Upper lobe of right lung (tissue), 1 donor: Measurements from ENCODE around the gene EVA1A. TPM values are rescaled to one million over a fixed set of nuclear protein-coding genes. Genes with fewer than 3 reads are reported as not detected.

Experiments
- ATAC-seq: fragments of 200-7000 bp; cut with Tn5 transposase; one replicate; pipeline ENCODE4 v1.9.1; 2020; ENCODE audit warnings: mild to moderate bottlenecking, moderate library complexity
- DNase-seq: peaks from one replicate; pipeline ENCODE4 v3.0.0-alpha.2; 2020
- H3K27ac ChIP-seq: fragments of 200-600 bp; one replicate; pipeline ENCODE4 v1.8.0; 2022
- H3K27me3 ChIP-seq: fragments of 200-600 bp; one replicate; pipeline ENCODE4 v1.8.0; 2022; ENCODE audit warnings: mild to moderate bottlenecking
- H3K36me3 ChIP-seq: fragments of 200-600 bp; one replicate; pipeline ENCODE4 v1.8.0; 2022
- H3K4me1 ChIP-seq: fragments of 200-600 bp; one replicate; pipeline ENCODE4 v1.8.0; 2022
- H3K4me3 ChIP-seq: fragments of 200-600 bp; one replicate; pipeline ENCODE4 v1.8.0; 2022; ENCODE audit warnings: mild to moderate bottlenecking
- H3K9me3 ChIP-seq: fragments of 200-600 bp; one replicate; pipeline ENCODE4 v1.8.0; 2022
- CTCF ChIP-seq: fragments of 200-600 bp; IDR thresholded peaks from one replicate; pipeline ENCODE4 v1.8.0; 2022; ENCODE audit warnings: antibody characterized with exemption
- intact Hi-C: fragments of 100-400 bp; cut with DNase I; formaldehyde crosslinking; loops from one replicate; pipeline ENCODE4 v1.11.0; 2022
- total RNA-seq: library from RNA; stranded (reverse); fragmentation: NEBNext Ultra II Directional; extraction: Animal tissue kit (Norgen Biotek cat#: 25700); gene quantifications from one replicate; pipeline ENCODE4 v1.2.1, GENCODE V29; 2021
- donor health status: DM: no; HTN: yes; CAD: no; lungs with severe emphysema.

The EVA1A gene
- total RNA-seq, 1 donor from 2014 or later: 41.9 TPM

DNA sequence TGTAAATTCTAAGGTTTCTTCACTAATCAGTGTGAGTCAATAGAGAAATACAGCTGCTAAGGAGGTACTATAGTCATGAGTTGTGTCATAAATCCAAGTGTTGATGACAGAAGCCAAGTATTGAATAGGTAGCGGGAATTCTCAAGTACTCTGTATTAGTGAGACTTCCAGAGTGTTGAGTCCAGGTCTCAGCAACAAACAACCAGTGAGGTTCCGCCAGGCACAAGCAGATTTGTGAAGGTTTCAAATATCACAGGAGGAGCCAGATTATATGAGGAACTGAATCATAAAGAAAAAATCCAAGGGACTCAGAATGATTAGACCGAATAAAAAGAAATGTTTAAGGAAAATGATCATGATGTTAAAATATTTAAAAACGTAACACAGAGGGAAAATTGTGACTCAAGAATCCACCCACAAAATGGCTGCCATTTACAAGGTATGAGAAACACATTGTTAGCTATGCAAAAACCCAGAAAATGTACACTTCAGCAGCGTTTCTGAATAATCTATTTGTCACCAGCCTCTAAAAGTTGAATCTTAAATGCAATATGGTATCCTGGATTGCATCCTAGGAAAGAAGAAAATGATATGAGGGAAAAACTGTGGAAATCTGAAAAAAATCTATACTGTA, 27.3 kb upstream of the EVA1A start:
- no peak for TF ChIP-seq CTCF
- Histone ChIP-seq H3K36me3 (no peaks in the 10 kb centered on the region), H3K4me1 (no peaks in the 10 kb centered on the region), H3K27me3 (no peaks in the 10 kb centered on the region), H3K9me3 (no peaks in the 10 kb centered on the region), H3K4me3 (no peak overlapping the region), H3K27ac (no peak overlapping the region)
- intact Hi-C loops: no loop called here
- ATAC-seq (peak; percentile 38), DNase-seq (no peak)

GRCh38 chr2:75586971-75587370, 26.2 kb upstream of the EVA1A start:
- no peak for DNase-seq
- ATAC-seq: no peak
- no peak for TF ChIP-seq CTCF
- Histone ChIP-seq H3K27me3 (no peaks in the 10 kb centered on the region), H3K27ac (no peak overlapping the region), H3K4me1 (no peaks in the 10 kb centered on the region), H3K36me3 (no peaks in the 10 kb centered on the region), H3K4me3 (no peak overlapping the region), H3K9me3 (no peaks in the 10 kb centered on the region)
- intact Hi-C loops: no loop called here

DNA sequence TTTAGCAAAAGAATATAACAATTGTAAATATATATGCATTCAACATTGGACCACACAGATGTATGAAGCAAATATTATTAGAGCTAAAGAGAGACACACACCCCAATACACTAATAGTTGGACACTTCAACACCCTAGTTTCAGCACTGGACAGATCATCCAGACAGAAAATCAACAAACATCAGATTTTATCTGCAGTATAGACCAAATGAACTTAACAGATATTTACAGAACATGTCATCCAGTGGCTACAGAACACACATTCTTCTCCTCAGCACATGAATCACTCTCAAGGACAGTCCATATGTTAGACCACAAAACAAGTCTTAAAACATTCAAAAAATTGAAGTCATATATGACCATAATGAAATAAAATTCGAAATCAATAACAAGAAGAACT, 22.1 kb upstream of the EVA1A start:
- H3K4me1 ChIP-seq: no peaks in the 10 kb centered on the region
- no peak for ATAC-seq
- no peak overlapping the region for H3K27ac ChIP-seq
- no peaks in the 10 kb centered on the region for H3K9me3 ChIP-seq
- H3K27me3 ChIP-seq: no peaks in the 10 kb centered on the region
- no peak for TF ChIP-seq CTCF
- H3K36me3 ChIP-seq: no peaks in the 10 kb centered on the region
- no peak for DNase-seq
- intact Hi-C loops: no loop called here
- no peak overlapping the region for H3K4me3 ChIP-seq

GRCh38 chr2:75580606-75581005, 19.9 kb upstream of the EVA1A start:
- ATAC-seq (no peak), DNase-seq (no peak)
- Histone ChIP-seq H3K27ac (no peak overlapping the region), H3K9me3 (no peaks in the 10 kb centered on the region), H3K36me3 (no peaks in the 10 kb centered on the region), H3K4me3 (no peak overlapping the region), H3K4me1 (no peaks in the 10 kb centered on the region), H3K27me3 (no peaks in the 10 kb centered on the region)
- intact Hi-C loops: no loop called here
- no peak for TF ChIP-seq CTCF

- Histone ChIP-seq H3K9me3 (no peaks in the 10 kb centered on the region), H3K27ac (no peak overlapping the region), H3K36me3 (no peaks in the 10 kb centered on the region), H3K4me3 (no peak overlapping the region), H3K27me3 (no peaks in the 10 kb centered on the region), H3K4me1 (no peaks in the 10 kb centered on the region)
- DNase-seq (no peak), ATAC-seq (no peak)
- intact Hi-C loops: no loop called here
- no peak for TF ChIP-seq CTCF
These were observed 19.4 kb upstream of the EVA1A start for GRCh38 chr2:75580156-75580555.

DNA sequence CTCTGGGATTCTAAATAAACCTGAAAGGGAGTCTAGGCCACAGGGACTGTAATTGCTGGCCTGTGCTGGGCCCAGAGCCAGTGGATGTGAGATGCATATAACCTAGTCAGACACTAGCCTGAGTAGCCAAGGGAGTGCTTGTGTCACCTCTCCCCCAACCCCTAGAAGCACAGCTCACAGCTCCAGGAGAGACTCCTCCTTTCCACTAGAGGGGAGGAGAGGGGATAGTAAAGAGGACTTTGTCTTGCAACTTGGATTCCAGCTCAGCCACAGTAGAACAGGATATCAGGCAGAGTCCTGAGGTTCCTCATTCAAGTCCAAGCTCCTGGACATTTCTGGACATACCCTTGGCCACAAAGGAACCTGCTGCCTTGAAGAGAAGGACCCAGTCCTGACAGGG, 18.4 kb upstream of the EVA1A start:
- no peaks in the 10 kb centered on the region for H3K4me1 ChIP-seq
- no peaks in the 10 kb centered on the region for H3K36me3 ChIP-seq
- no peaks in the 10 kb centered on the region for H3K27me3 ChIP-seq
- DNase-seq: no peak
- no peaks in the 10 kb centered on the region for H3K9me3 ChIP-seq
- no peak overlapping the region for H3K27ac ChIP-seq
- H3K4me3 ChIP-seq: no peak overlapping the region
- TF ChIP-seq CTCF: no peak
- intact Hi-C loops: no loop called here
- ATAC-seq: no peak
